GM13977 (cell line): ENCODE results near the gene CLHC1.
"Not testable (repeated sequence)": the region's sequence is repeated elsewhere in the genome, so short reads cannot be mapped to it uniquely, and the experiment has no call there.

Experiments
- DNase-seq: peaks from one replicate; pipeline ENCODE4 v3.0.0; 2012; ENCODE audit warnings: low spot score
- CTCF ChIP-seq: IDR thresholded peaks from 2 replicates; pipeline ENCODE4 v1.5.1; 2012; ENCODE audit warnings: mild to moderate bottlenecking, control low read depth; ENCODE audit not compliant: insufficient read depth; ENCODE audit errors: extremely low read depth, missing control alignments
- in situ Hi-C: fragments of 300-500 bp; cut with MboI; formaldehyde crosslinking; loops from one replicate; pipeline ENCODE4 v1.12.0; 2022; ENCODE audit warnings: low sequenced_read_pairs, low pct_unique_long_range_greater_than_20kb, mixed read lengths, inconsistent platforms; ENCODE audit not compliant: unreplicated experiment

Gene CLHC1

GRCh38 chr2:55144922-55145820, 86.9 kb downstream of the CLHC1 start:
- in situ Hi-C loops: no loop called here
- no peak for TF ChIP-seq CTCF
- no peak for DNase-seq

GRCh38 chr2:55143706-55144105, 88.4 kb downstream of the CLHC1 start:
- in situ Hi-C loops, DNase-seq: not testable (repeated sequence)

- no peak for TF ChIP-seq CTCF
- DNase-seq: no peak
- in situ Hi-C loops: no loop called here
Measured at GRCh38 chr2:55142518-55142917, 89.6 kb downstream of the CLHC1 start.

GRCh38 chr2:55141572-55142413, 90.3 kb downstream of the CLHC1 start:
- in situ Hi-C loops: no loop called here
- no peak for TF ChIP-seq CTCF
- no peak for DNase-seq

DNA sequence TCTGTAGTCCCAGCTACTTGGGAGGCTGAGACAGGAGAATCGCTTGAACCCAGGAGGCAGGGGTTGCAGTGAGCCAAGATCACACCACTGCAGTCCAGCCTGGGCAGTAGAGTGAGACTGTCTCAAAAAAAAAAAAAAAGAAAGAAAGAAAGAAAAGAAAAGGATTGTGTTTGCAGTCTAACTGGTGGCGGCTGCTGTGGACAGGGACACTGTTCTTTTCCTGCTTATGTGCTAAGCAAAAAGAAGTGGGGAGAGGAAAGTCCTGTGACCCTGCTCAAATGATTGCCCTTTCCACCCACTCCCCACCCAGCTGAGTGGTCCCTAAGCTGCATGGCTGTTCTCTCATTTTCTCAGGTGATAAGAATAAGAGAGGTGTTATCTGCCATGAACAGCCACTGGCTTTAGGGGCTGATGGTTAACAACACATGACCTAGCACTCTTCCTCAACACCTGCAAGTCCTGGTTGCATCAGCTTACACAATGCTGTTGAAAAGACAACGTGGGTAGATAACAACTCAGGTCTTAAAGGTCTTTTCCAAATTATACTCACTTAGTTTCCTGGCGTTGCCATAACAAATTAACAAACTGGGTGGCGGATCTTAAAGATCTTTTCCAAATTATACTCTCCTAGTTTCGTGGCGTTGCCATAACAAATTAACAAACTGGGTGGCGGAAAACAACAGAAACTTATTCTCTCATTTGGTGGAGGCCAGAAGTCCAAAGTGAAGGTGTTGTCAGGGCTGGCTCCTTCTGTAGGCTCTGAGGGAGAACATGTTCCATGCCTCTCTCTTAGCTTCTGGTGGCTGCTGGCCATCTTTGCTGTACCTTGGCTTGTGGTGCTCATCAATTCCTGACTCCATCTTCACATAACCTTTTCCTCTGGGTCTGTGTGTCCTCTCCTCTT, 91.5 kb downstream of the CLHC1 start:
- no peak for TF ChIP-seq CTCF
- in situ Hi-C loops: no loop called here
- DNase-seq: no peak

DNA sequence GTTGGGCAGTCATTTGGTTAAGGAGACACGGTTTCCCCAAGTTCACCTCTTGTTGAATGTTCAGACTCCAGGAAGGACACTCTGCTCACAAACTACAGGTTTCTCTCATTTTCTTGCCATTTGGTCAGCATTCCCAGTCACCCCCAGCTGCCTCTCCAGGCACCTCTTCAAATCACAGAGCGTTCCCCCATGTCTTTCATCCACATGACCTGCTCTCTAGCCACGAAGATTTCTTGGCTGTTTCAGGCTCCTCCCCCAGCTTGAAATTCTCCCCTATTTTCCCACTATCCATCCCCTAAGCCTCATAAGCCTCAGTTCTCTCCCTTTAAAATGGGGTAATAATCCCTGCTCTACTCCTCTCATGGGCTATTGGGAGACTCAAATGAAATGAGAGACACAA, 92.8 kb downstream of the CLHC1 start:
- DNase-seq: no peak
- in situ Hi-C loops: no loop called here
- no peak for TF ChIP-seq CTCF
